ENCODE data around the gene CCDC137.

DNA sequence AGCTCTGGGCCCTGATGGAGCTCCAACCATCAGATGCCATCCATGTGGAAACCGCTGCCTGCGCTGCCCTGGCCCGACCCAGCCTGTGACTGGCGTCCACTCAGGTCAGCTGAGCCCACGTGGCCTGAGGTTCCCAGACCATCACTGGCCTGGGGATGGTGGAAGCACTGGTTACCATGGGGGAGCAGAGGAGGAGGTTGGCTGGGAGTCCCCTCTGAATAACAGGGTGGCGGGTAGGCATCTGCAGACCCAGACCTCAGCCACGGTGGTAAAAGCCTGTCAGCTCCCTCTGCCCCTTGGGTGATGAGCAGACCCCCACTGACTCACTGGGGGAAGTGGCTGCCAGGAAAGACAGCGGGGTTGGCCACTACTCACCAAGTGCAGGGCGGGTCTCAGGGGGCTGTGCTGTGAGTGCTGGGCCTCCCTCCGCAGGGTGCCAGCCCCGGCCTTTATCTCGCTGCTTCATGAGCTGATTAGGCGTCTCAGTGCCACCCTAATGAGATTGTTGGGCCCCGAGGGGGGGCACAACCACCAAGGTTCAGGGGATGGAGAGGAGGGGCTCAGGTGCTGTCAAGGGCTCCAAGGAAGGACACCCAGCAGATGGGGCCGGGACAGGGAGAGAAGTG is 10.3 kb upstream of the CCDC137 start, which contains the start of gene PDE6G:
- TF ChIP-seq CTCF (IDR thresholded peaks at IDR 0.05): no peak
- TF ChIP-seq EZH2 (IDR thresholded peaks at IDR 0.05): no peak
- TF ChIP-seq EZH2phosphoT487 (IDR thresholded peaks at IDR 0.05): no peak

Measured in neural progenitor cell (in vitro differentiated cells).